Skeletal muscle tissue (tissue), 5 donors: Measurements from ENCODE around the gene WDR43. TPM values are rescaled to one million over a fixed set of nuclear protein-coding genes. Genes with fewer than 3 reads are reported as not detected.
A peak's percentile ranks its signal among the peaks of the same experiment; 100 is the strongest.

Source experiments
- H3K27ac ChIP-seq: one replicate; pipeline ENCODE4 v1.7.0; 2013; ENCODE audit warnings: mild to moderate bottlenecking, low read depth, low read length, inconsistent platforms
- H3K27me3 ChIP-seq, 3 donors: one replicate each; pipeline ENCODE4 v1.7.0; 2013; ENCODE audit warnings: low read length in 3 of 3; ENCODE audit not compliant: control insufficient read depth in 3 of 3, insufficient read depth in 3 of 3
- H3K36me3 ChIP-seq, 3 donors: one replicate each; pipeline ENCODE4 v1.7.0; 2013; ENCODE audit warnings: low read length in 3 of 3; ENCODE audit not compliant: control insufficient read depth in 3 of 3, insufficient read depth in 3 of 3
- H3K4me1 ChIP-seq, 3 donors: one replicate each; pipeline ENCODE4 v1.7.0; 2013; ENCODE audit warnings: low read length in 3 of 3, mild to moderate bottlenecking in 3 of 3; ENCODE audit not compliant: control insufficient read depth in 3 of 3, insufficient read depth in 3 of 3
- H3K4me3 ChIP-seq, 3 donors: one replicate each; pipeline ENCODE4 v1.7.0; 2013; ENCODE audit warnings: low read length in 3 of 3
- H3K9ac ChIP-seq, 3 donors: one replicate each; pipeline ENCODE4 v1.7.0; 2013; ENCODE audit warnings: low read length in 3 of 3, mild to moderate bottlenecking in 3 of 3, moderate library complexity in 2 of 3, low read depth in 1 of 3
- H3K9me3 ChIP-seq, 3 donors: one replicate each; pipeline ENCODE4 v1.7.0; 2013; ENCODE audit warnings: low read length in 3 of 3; ENCODE audit not compliant: control insufficient read depth in 3 of 3
- small RNA-seq: library from RNA; depleted of rRNA; stranded (forward); fragments of <200 nt; gene quantifications from one replicate; pipeline ENCODE3, GENCODE V24; 2014
- total RNA-seq: library from RNA; depleted of rRNA; stranded (reverse); fragments of >200 nt; gene quantifications from one replicate; pipeline ENCODE4 v1.2.3, GENCODE V29; 2014
- donor health status: Osteomylitis.

The WDR43 gene
- total RNA-seq, 1 donor from 2014 or later, result 39.1 TPM

GRCh38 chr2:28997237-28997846 is 102.9 kb downstream of the WDR43 start:
- Histone ChIP-seq H3K27me3 (no peaks in the 10 kb centered on the region), H3K9ac (no peak overlapping the region), H3K27ac (no peak overlapping the region), H3K4me3 (no peak overlapping the region), H3K4me1 (no peaks in the 10 kb centered on the region), H3K36me3 (no peaks in the 10 kb centered on the region), H3K9me3 (no peaks in the 10 kb centered on the region)

Small RNAs within 50 kb of the gene (small RNA-seq; reads per million reads assigned to genes)
- not detected for gene RF00019
- 8.8 reads per million, percentile 92 among the genes with 10 or more reads in this experiment for gene SNORD53
- gene SNORD53B, result 1,205 reads per million, percentile 99 among the genes with 10 or more reads in this experiment
- 443 reads per million, percentile 98 among the genes with 10 or more reads in this experiment for gene SNORD92

Other genes starting within 250 kb of the WDR43 start
- gene PPP1CB, start 142.8 kb upstream of the WDR43 start, total RNA-seq, result 156 TPM
- 1.0 TPM for gene SPDYA, start 83.8 kb upstream of the WDR43 start, total RNA-seq
- gene TRMT61B, start 24.4 kb upstream of the WDR43 start, total RNA-seq, result 25.6 TPM
- 0.52 TPM for gene TOGARAM2, start 86.6 kb downstream of the WDR43 start, total RNA-seq
- under 0.01 TPM for gene PCARE, start 179.9 kb downstream of the WDR43 start, total RNA-seq
- gene CLIP4, start 220.7 kb downstream of the WDR43 start, total RNA-seq, result 27.7 TPM